DOHH2 (cell line): Measurements from ENCODE around the gene IL36G.

Experiments used
- H3F3A ChIP-seq: fragments of 200-600 bp; sonication (generic), shearing (Covaris generic); 2 replicates; pipeline ENCODE4 v1.6.0; 2016; ENCODE audit warnings: antibody characterized with exemption, mild to moderate bottlenecking; ENCODE audit not compliant: control insufficient read depth, insufficient read depth
- H3K27ac ChIP-seq: fragments of 200-600 bp; sonication (generic); 2 replicates; pipeline ENCODE4 v1.5.1; 2014; ENCODE audit warnings: low read depth, mild to moderate bottlenecking, low read length, moderate library complexity
- H3K27me3 ChIP-seq: fragments of 200-600 bp; sonication (generic); 2 replicates; pipeline ENCODE4 v1.6.1; 2014; ENCODE audit warnings: mild to moderate bottlenecking, low read length, mixed read lengths; ENCODE audit not compliant: control insufficient read depth
- H3K36me3 ChIP-seq: fragments of 200-600 bp; sonication (generic); 2 replicates; pipeline ENCODE4 v1.6.1; 2014; ENCODE audit warnings: mild to moderate bottlenecking, low read length, moderate library complexity, mixed read lengths; ENCODE audit not compliant: control insufficient read depth
- H3K4me1 ChIP-seq: fragments of 200-600 bp; sonication (generic); 2 replicates; pipeline ENCODE4 v1.6.1; 2014; ENCODE audit warnings: mild to moderate bottlenecking, low read length, mixed read lengths; ENCODE audit not compliant: control insufficient read depth
- H3K4me2 ChIP-seq: fragments of 200-600 bp; sonication (generic); 2 replicates; pipeline ENCODE4 v1.6.0; 2014; ENCODE audit warnings: mild to moderate bottlenecking, low read length, moderate library complexity
- H3K4me3 ChIP-seq: fragments of 200-600 bp; sonication (generic); 2 replicates; pipeline ENCODE4 v1.5.1; 2014; ENCODE audit warnings: mild to moderate bottlenecking, low read length, mixed read lengths
- H3K79me2 ChIP-seq: fragments of 200-600 bp; sonication (generic); 2 replicates; pipeline ENCODE4 v1.6.1; 2014; ENCODE audit warnings: mild to moderate bottlenecking, low read length, mixed read lengths; ENCODE audit not compliant: control insufficient read depth
- H3K9me2 ChIP-seq: fragments of 200-600 bp; sonication (generic); replicated peaks from 2 replicates; pipeline ENCODE4 v1.6.1; 2014; ENCODE audit warnings: mild to moderate bottlenecking, low read length, mixed read lengths; ENCODE audit not compliant: control insufficient read depth
- H3K9me3 ChIP-seq: fragments of 200-600 bp; sonication (generic); 2 replicates; pipeline ENCODE4 v1.6.1; 2014; ENCODE audit warnings: antibody characterized with exemption, low read length, mixed read lengths; ENCODE audit not compliant: control insufficient read depth, insufficient read depth
- H4K20me1 ChIP-seq: fragments of 200-600 bp; sonication (generic); 2 replicates; pipeline ENCODE4 v1.6.0; 2014; ENCODE audit warnings: low read depth, mild to moderate bottlenecking, antibody characterized with exemption, low read length, moderate library complexity; ENCODE audit not compliant: control insufficient read depth, insufficient read depth
- CTCF ChIP-seq: fragments of 200-600 bp; sonication (generic); IDR thresholded peaks from one replicate; pipeline ENCODE4 v1.5.1; 2014; ENCODE audit warnings: antibody characterized with exemption, mild to moderate bottlenecking, low read depth, low read length; ENCODE audit not compliant: poor library complexity, severe bottlenecking
- EZH2phosphoT487 ChIP-seq: fragments of 200-600 bp; sonication (generic); IDR thresholded peaks from 2 replicates; pipeline ENCODE4 v1.6.1; 2017; ENCODE audit warnings: borderline replicate concordance, mild to moderate bottlenecking, antibody characterized with exemption, low read length, moderate library complexity, mixed read lengths

Gene IL36G

GRCh38 chr2:113028112-113028511 is 50.3 kb downstream of the IL36G start:
- Histone ChIP-seq H3K9me3 (no peaks in the 10 kb centered on the region), H3F3A (no peaks in the 10 kb centered on the region), H3K27me3 (peaks cover 31% of the 10 kb centered on the region), H3K27ac (no peak overlapping the region), H3K79me2 (no peaks in the 10 kb centered on the region), H4K20me1 (no peaks in the 10 kb centered on the region), H3K4me1 (no peaks in the 10 kb centered on the region), H3K9me2 (no peaks in the 10 kb centered on the region), H3K4me3 (no peak overlapping the region), H3K36me3 (no peaks in the 10 kb centered on the region), H3K4me2 (no peak overlapping the region)
- no peak for TF ChIP-seq CTCF
- no peak for TF ChIP-seq EZH2phosphoT487

GRCh38 chr2:113032737-113033136 is 54.9 kb downstream of the IL36G start:
- H3F3A ChIP-seq = no peaks in the 10 kb centered on the region
- no peak overlapping the region for H3K27ac ChIP-seq
- peaks cover 26% of the 10 kb centered on the region for H3K27me3 ChIP-seq
- H3K9me2 ChIP-seq = no peaks in the 10 kb centered on the region
- TF ChIP-seq CTCF = no peak
- no peak for TF ChIP-seq EZH2phosphoT487
- H3K79me2 ChIP-seq = no peaks in the 10 kb centered on the region
- no peak overlapping the region for H3K4me3 ChIP-seq
- H3K9me3 ChIP-seq = no peaks in the 10 kb centered on the region
- no peaks in the 10 kb centered on the region for H3K36me3 ChIP-seq
- no peaks in the 10 kb centered on the region for H4K20me1 ChIP-seq
- H3K4me1 ChIP-seq = no peaks in the 10 kb centered on the region
- H3K4me2 ChIP-seq = no peak overlapping the region

- TF ChIP-seq CTCF = no peak
- H3K36me3 ChIP-seq = no peaks in the 10 kb centered on the region
- no peaks in the 10 kb centered on the region for H3K9me2 ChIP-seq
- H3K27ac ChIP-seq = no peak overlapping the region
- H3K9me3 ChIP-seq = no peaks in the 10 kb centered on the region
- no peaks in the 10 kb centered on the region for H3F3A ChIP-seq
- H3K4me1 ChIP-seq = no peaks in the 10 kb centered on the region
- peaks cover 16% of the 10 kb centered on the region; the same call in 1 of the 2 replicates for H3K27me3 ChIP-seq
- H3K4me3 ChIP-seq = no peak overlapping the region
- no peaks in the 10 kb centered on the region for H4K20me1 ChIP-seq
- H3K4me2 ChIP-seq = no peak overlapping the region
- H3K79me2 ChIP-seq = no peaks in the 10 kb centered on the region
Measured at GRCh38 chr2:113034016-113034415, 56.2 kb downstream of the IL36G start.
